Lower leg skin (tissue), 4 donors: ENCODE measurements around the gene TBC1D23. TPM values are rescaled to one million over a fixed set of nuclear protein-coding genes. Genes with fewer than 3 reads are reported as not detected.
"Not testable (repeated sequence)": the region's sequence is repeated elsewhere in the genome, so short reads cannot be mapped to it uniquely, and the experiment has no call there.

Source experiments
- DNase-seq, 2 donors: peaks; one replicate each; pipeline ENCODE4 v3.0.0-alpha.2; 2019; ENCODE audit warnings: low spot score in 2 of 2
- H3K4me3 ChIP-seq: fragments of 200-600 bp; sonication (generic); 2 replicates; pipeline ENCODE4 v1.5.1; 2017; ENCODE audit warnings: mild to moderate bottlenecking, low read depth; ENCODE audit not compliant: poor library complexity, severe bottlenecking
- POLR2A ChIP-seq, 2 donors: fragments of 450-650 bp; IDR thresholded peaks; one replicate each; pipeline ENCODE4 v1.6.1; 2016 to 2017; ENCODE audit warnings: antibody characterized with exemption in 2 of 2, mild to moderate bottlenecking in 1 of 2, moderate library complexity in 1 of 2
- WGBS, 2 donors: methylation state at CpG; one replicate each; pipeline ENCODE4 v1.1.5; 2018; 5-methylcytosine and 5-hydroxymethylcytosine counted together
- intact Hi-C: fragments of 100-400 bp; cut with DNase I; formaldehyde crosslinking; loops from one replicate; pipeline ENCODE4 v1.15.0; 2023; ENCODE audit warnings: low total_unique reads
- total RNA-seq, 4 donors: library from RNA; depleted of rRNA; stranded (reverse); fragments of >200 nt; gene quantifications; one replicate each; pipeline ENCODE4 v1.1.0, GENCODE V29; 2016
- TF ChIP-seq, protein P1 (sequence below), 3 donors: fragments of 450-650 bp; IDR thresholded peaks; one replicate each; pipeline ENCODE4 v1.5.1; 2016; ENCODE audit warnings: antibody characterized with exemption in 3 of 3, mild to moderate bottlenecking in 3 of 3, moderate library complexity in 2 of 3

TBC1D23 gene
- total RNA-seq, 4 donors from 2014 or later: 28.3 to 37.7 (median 35.9) TPM

DNA sequence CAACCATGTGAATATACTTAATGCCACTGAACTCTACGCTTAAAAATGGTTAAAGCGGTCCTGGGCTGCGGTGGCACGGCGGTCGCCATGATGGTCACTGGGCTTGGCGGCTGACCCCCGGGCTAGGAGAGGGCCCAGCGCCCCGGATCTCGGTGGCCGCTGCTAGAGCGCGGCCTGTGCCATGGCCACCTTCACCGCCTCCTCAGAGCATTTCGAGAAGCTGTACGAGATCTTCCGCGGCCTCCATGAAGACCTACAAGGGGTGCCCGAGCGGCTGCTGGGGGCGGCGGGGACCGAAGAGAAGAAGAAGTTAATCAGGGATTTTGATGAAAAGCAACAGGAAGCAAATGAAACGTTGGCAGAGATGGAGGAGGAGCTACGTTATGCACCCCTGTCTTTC, 35.6 kb upstream of the TBC1D23 start:
- no peak for TF ChIP-seq POLR2A (IDR thresholded peaks at IDR 0.05)
- TF ChIP-seq, protein P1, sequence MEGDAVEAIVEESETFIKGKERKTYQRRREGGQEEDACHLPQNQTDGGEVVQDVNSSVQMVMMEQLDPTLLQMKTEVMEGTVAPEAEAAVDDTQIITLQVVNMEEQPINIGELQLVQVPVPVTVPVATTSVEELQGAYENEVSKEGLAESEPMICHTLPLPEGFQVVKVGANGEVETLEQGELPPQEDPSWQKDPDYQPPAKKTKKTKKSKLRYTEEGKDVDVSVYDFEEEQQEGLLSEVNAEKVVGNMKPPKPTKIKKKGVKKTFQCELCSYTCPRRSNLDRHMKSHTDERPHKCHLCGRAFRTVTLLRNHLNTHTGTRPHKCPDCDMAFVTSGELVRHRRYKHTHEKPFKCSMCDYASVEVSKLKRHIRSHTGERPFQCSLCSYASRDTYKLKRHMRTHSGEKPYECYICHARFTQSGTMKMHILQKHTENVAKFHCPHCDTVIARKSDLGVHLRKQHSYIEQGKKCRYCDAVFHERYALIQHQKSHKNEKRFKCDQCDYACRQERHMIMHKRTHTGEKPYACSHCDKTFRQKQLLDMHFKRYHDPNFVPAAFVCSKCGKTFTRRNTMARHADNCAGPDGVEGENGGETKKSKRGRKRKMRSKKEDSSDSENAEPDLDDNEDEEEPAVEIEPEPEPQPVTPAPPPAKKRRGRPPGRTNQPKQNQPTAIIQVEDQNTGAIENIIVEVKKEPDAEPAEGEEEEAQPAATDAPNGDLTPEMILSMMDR (IDR thresholded peaks at IDR 0.05): no peak
- 93% methylated on average over 26 of the region's 26 CpGs for WGBS, 2 donors
- no peak for DNase-seq
- intact Hi-C loops: no loop called here
- no peak overlapping the region for H3K4me3 ChIP-seq

GRCh38 chr3:100225883-100226282, 34.9 kb upstream of the TBC1D23 start:
- TF ChIP-seq, protein P1 (IDR thresholded peaks at IDR 0.05): no peak
- no peak for TF ChIP-seq POLR2A (IDR thresholded peaks at IDR 0.05)
- intact Hi-C loops: no loop called here
- no peak for DNase-seq
- WGBS, 2 donors: 95 to 97% methylated on average over 8 of the region's 8 CpGs
- H3K4me3 ChIP-seq: no peak overlapping the region

GRCh38 chr3:100226712-100227429, 33.9 kb upstream of the TBC1D23 start:
- 39 to 42% methylated on average over 6 of the region's 6 CpGs for WGBS, 2 donors
- no peak for TF ChIP-seq POLR2A (IDR thresholded peaks at IDR 0.05)
- TF ChIP-seq, protein P1 (IDR thresholded peaks at IDR 0.05): no peak
- no peak overlapping the region for H3K4me3 ChIP-seq
- intact Hi-C loops: no loop called here
- no peak for DNase-seq

DNA sequence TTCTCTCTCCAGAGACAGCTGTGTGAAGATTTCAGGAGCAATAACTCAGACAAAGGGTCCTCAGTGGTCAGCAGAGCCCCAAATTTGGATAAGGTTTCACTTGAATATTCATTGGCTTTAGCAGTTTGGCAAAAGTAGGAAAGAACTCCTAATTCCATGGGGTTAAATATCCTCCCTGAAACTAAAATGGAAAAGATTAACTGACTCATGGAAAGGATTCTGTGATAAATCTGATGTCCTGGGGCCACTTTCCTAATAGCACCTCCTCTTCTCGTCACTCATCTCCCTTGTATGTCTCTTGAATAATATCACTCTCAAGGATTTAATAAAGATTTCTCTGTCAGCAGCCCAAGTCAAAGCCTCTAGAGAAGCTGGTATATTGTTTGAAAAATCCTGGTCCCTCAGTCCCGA, 33.3 kb upstream of the TBC1D23 start:
- DNase-seq: no peak
- H3K4me3 ChIP-seq: no peak overlapping the region
- intact Hi-C loops: no loop called here
- WGBS, 2 donors: 48 to 54% methylated on average over 2 of the region's 2 CpGs
- TF ChIP-seq, protein P1 (IDR thresholded peaks at IDR 0.05): no peak
- no peak for TF ChIP-seq POLR2A (IDR thresholded peaks at IDR 0.05)

DNA sequence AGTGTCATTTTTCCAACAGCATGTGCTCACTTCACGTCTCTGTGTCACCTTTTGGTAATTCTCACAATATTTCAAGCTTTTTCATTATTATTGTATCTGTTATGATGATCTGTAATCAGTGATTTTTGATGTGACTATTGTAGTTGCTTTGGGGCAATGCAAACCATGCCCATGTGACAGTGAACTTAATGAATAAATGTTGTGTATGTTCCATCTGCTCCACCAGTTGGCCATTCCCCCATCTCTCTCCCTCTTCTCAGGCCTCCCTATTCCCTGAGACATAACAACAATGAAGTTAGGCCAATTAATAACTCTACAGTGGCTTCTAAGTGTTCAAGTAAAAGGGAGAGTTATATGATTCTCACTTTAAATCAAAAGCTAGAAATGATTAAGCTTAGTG, 32.5 kb upstream of the TBC1D23 start:
- DNase-seq: no peak
- intact Hi-C loops: no loop called here
- TF ChIP-seq, protein P1 (IDR thresholded peaks at IDR 0.05): no peak
- no peak overlapping the region for H3K4me3 ChIP-seq
- WGBS, 2 donors: 94 to 95% methylated on average over 1 of the region's 1 CpG

DNA sequence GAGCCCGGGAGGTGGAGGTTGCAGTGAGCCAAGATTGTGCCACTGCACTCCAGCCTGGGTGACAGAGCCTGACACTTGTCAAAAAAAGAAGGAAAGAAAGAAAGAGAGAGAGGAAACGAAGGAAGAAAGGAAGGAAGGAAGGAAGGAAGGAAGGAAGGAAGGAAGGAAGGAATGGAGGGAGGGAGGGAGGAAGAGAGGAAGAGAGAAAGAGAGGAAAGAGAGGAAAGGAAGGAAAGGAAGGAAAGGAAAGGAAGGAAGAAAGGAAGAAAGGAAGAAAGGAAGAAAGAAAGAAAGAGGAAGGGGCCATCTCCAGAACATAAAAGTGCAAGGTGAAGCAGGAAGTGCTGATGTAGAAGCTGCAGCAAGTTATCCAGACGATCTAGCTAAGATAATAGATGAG, 31.6 kb upstream of the TBC1D23 start:
- intact Hi-C loops, DNase-seq, H3K4me3 ChIP-seq: not testable (repeated sequence)
- WGBS, 2 donors: 92 to 94% methylated on average over 3 of the region's 3 CpGs
